Renal cortical epithelial cell (primary cell): ENCODE results near the gene ASB18. TPM values are rescaled to one million over a fixed set of nuclear protein-coding genes. Genes with fewer than 3 reads are reported as not detected.
"Not testable (repeated sequence)": the region's sequence is repeated elsewhere in the genome, so short reads cannot be mapped to it uniquely, and the experiment has no call there.

ENCODE experiments used
- DNase-seq: peaks from one replicate; pipeline ENCODE4 v3.0.0-alpha.2; 2011; ENCODE audit warnings: low read depth
- total RNA-seq: library from RNA; depleted of rRNA; stranded (reverse); fragments of >200 nt; gene quantifications from 2 replicates; pipeline ENCODE4 v1.2.3, GENCODE V29; 2014

ASB18 gene
- not detected in 2 replicates for total RNA-seq

- DNase-seq, result no peak
These were observed at the start of gene ASB18 for GRCh38 chr2:236264256-236264655. ASB18 (minus strand) TSS chr2:236264406; CDS start chr2:236264345, 61 bp downstream.

- DNase-seq, result no peak
These were observed 47.1 kb upstream of the ASB18 start for GRCh38 chr2:236311286-236311685.

DNA sequence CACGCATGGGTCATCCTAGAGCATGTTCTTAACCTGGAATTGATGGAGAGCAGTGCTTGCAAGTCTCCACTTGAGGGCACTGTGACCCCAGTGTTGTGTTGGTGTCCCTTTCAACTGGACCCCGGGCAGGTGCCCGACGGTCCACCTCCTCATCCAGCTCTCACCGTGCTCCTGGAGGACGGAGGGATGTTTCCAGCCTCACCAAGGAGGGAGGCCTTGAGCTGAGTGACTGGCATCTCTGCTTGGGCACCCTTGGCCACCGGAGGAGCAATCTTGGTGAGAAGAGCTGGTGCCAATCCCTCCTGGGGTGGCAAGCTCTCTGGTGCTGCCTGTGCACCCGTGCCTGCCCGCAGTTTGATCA, 45.4 kb upstream of the ASB18 start:
- DNase-seq, result peak; percentile 3

DNA sequence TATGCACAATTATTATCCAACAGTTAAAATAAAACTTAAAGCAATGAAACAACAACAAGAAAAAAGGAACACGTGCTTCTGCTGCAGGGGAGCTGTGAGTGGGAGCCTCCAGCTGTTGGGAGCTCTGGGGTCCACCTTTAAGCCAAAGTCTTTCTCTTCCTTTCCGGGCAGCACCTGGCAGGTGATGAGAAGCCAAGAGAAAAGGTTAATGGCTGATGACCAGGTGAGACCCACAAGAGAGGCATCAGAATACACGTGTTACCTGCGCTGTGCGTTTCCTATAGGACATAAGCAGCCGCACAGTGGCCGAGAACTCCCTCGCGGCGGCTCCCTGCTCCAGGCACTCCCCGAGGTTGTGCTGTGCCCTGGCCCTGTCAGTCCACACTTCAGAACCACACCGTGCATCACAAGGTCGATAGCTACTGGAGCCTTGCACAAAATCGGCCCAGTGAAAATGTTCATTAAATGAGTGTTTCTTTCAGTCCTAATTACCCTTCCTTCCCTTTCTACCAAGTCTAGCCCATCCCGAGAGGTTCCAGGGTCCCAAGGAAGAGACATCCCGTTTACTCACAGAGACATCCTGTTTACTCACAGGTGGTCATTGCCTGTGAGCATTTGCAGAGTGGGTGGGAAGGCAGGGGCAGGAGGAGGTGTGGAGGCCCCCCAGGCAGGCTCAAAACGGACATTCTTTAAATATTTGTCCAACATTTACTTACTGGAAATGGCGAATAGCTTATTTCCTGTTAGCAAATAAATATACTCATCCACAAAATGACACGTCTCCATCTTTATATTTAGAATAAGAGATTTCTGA, 44.9 kb upstream of the ASB18 start:
- no peak for DNase-seq

GRCh38 chr2:236307641-236308040, 43.4 kb upstream of the ASB18 start:
- no peak for DNase-seq

DNA sequence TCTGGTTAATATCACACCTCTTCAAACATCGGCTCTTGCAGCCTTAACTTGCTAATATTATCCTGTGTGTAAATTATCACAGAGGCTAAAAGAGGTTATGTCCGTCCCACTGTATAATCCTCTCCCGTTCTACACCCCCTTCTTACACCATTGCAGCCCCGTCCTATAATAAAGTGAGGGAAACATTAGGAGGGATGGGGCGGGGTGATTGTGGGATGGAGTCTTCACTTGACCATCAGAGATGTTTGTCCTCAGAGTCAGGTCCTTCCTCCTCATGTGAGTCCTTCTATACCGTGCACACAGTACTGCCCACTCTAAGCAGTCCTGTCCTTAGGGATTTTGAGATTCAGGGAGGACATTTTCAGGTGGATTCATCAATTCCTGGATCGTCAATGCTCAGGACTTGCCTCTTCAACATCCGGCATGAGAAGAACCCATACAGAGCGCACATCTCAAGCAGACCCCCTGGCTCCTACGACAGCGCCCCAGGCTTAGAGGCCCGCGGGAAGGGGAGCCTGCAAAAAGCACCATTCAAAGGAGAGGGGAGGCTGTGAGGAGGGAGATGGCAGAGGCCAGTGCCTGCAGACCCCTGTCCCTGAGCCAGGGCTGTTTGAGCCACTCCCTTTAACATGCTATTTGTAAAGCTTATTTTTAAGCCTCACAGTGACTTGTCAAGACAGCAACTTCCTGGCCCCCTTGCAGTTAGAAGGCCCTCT, 42.8 kb upstream of the ASB18 start:
- no peak for DNase-seq

DNA sequence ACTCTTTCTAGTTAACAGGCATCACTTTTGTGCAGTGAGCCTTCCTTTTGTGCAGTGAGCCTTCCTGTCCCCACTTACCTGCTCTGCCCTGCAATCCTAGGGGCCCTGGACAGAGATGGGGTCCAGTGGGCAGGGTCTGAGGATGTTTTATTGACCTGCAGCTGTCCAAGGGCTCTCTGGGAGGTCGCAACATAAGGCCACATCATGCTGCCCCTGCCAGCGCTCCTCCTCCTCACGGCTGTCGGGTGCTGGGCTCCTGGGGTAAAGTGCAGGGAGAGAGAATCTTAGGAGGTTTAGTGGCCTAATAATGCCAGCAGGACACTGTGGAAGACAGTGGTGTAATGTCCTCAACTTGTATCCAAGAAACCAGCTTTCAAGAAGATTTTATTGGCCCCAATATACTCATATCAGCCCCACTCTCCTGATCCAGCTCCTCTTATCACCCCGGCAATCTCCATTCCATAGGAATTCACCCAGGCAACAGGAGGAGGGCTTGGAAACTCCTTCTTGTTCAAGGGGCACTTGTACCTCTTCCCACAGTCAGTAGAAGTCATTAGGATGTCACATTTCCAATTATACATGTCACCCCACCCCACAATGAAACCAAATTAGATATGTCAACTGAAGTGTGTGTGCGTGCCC, 41.9 kb upstream of the ASB18 start:
- DNase-seq, result no peak

DNA sequence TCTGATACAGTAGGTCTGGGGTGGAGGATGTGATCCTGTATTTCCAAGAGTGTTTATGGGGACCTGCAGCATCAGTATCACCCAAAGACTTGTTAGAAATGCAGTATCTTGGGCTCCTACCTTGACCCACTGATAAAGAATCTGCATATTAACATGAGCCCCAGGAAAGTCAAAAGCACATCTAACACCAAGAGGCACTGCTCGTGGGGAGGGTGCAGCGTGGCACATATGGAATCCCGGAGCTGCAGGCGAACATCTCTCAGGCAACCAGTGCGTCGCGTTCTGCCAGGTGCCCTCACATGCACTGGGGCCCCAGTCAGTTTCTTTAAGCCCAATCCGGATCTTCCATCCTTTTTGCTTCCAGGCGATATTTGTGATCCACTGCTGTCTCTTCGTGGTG, 41.3 kb upstream of the ASB18 start:
- no peak for DNase-seq

GRCh38 chr2:236303935-236304334, 39.7 kb upstream of the ASB18 start:
- DNase-seq, result no peak

- no peak for DNase-seq
These were observed 38.3 kb upstream of the ASB18 start for GRCh38 chr2:236302555-236302954.

DNA sequence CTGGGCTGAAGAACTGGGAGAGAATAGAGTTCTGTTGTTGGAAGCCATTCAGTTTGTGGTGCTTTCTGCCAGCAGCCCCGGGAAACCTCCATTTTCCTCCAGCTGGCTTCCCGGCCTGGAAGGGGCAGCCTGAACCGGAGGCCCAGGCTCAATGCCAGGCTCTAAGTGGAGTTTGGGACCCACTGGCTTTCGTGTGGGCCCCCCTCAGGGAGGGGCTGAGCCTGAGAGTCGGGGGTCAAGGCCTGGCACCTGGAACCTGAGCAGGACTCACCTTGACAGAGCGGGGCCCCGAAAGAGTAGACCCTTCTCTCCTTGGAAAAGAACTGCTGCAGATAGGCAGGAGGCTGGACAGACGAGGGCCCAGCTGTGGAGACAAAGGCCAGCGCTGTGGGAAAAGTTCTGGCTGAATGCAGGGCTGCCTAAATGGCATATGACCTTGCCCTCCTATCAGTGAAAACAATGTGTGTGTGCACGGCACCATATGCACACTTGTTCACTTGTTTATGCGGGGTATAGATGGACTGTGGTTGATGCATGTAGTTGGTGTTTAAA, 34.8 kb upstream of the ASB18 start:
- DNase-seq, result no peak

DNA sequence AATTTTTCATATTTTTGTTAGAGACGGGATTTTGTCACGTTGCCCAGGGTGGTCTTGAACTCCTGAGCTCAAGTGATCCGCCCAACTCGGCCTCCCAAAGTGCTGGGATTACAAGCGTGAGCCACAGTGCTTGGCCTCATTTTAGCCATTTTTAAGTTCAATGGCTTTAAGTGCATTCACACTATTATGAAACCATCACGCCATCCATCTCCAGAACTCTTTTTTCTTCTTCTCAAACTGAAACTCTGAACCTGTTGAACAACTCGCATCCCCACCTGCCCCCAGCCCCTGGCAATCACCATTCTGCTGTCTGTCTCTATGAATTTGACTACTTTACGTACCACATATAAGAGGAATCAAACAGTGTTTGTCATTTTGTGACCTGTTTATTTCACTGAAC, 31.3 kb upstream of the ASB18 start:
- DNase-seq, result no peak

GRCh38 chr2:236294647-236295046, 30.4 kb upstream of the ASB18 start:
- no peak for DNase-seq

DNA sequence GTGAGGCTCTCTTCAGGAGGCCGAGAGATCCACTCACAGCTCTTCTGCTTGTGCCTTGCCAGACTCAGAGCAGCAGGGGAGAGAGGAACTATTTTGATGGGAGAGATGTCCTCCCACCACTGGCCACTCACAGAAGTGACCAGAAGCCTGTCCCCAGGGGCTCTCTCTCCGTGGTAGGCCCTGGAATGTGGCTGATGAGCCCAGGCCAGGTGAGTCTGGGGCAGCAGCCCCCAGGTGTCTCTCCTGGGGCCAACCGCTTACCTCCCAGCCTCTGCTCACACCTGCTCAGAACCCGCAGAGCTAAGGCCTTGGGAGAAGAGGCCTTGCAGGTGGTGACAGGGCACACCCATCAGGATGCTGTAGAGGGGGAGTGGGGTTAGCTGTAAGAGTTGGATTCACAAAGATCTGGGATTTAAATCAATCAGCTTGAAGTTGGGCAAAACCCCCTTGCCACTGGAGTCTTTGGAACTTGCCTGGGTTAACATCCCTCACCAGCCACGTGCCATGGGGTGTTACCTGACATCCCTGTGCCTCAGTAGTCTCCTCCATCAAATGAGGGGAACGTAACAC, 29.1 kb upstream of the ASB18 start:
- no peak for DNase-seq

DNA sequence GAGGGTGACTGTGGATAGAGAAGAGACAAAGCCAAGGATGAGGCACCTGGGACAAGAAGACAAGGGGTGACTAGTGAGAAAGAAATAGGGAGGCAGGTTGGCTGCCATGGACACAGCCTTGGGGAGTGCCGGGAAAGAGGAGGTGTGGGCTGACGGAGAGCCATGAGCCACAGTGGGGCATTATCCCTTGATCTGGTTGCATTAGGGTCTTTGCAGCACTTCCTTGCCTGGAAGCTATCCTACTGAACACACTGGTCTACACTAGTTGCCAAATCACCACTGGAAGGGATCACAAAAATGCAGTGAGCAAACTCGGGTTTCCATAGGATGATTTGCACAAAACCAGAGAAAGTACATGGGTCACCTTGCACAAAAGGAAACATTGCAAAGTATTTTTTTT, 27.7 kb upstream of the ASB18 start:
- DNase-seq, result no peak

- no peak for DNase-seq
These were observed 27.3 kb upstream of the ASB18 start for GRCh38 chr2:236291476-236291875.

DNA sequence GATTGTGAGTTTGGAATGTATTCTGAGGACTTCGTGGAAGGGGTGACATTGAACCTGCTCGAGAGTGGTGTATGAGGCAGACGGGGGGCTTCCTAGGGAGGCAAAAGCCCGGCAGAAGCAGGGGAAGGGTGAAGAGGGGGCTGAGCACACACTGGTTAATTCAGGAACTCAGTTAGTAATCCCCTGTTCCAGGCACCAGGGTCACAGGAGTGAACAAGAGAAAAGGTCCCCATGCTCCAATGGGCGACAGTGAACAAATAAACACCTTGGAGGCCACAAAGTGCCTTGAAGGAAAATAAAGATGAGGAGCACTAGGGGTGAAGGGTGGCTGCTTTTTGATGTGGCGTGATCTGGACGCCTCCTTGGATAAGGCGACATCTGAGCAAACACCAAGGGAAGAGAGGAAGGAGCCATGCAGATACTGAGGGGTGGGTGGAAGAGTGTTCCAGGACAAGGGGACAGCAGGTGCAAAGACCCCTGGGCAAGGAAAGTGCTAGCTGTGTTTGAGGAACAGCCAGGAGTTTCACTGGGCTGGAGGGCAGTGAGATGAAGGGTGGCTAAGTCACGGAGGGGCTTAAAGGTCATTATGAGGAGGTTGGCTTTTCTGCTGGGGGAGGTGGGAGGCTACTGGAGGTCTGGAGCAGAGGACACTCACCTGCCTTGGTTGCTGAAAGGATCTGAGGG, 26.7 kb upstream of the ASB18 start:
- DNase-seq, result no peak

GRCh38 chr2:236289766-236290462, 25.7 kb upstream of the ASB18 start:
- no peak for DNase-seq

DNA sequence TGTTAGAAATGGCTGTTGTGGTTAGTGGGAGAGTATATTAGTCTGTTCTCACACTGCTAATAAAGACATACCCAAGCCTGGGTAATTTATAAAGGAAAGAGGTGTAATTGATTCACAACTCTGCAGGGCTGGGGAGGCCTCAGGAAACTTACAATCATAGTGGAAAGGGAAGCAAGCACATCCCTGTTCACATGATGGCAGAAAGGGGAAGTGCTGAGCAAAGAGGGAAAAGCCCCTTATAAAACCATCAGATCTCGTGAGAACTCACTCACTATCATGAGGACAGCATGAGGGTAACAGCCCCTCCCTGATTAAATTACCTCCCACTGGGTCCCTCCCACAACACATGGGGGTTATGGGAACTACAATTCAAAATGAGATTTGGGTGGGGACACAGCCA, 24.2 kb upstream of the ASB18 start:
- DNase-seq, result not testable (repeated sequence)

DNA sequence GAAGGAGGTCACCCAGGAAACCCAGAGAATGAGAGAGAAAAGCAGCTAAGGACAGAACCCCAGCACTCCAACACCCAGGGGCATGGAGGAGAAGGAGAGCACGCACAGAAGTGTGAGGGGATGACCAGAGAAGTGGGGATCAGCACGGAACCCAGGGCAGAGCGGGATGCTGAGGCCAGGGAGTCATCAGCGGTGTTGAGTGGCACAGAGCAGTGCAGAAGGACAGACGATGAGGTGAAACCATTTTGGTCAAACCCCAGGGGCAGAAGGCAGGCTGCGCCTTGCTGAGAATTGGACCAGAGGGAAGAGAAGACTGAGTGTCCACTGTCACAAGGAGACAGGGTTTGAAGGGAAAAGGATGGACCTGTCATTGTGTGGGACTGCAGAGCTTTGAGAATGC, 23.4 kb upstream of the ASB18 start:
- no peak for DNase-seq
